ENCODE measurements around the gene TTC23L. TPM values are rescaled to one million over a fixed set of nuclear protein-coding genes. Genes with fewer than 3 reads are reported as not detected.

TTC23L gene
- total and polyA plus RNA-seq, 2 experiments from 2014 or later = 2.2 to 2.3 TPM

DNA sequence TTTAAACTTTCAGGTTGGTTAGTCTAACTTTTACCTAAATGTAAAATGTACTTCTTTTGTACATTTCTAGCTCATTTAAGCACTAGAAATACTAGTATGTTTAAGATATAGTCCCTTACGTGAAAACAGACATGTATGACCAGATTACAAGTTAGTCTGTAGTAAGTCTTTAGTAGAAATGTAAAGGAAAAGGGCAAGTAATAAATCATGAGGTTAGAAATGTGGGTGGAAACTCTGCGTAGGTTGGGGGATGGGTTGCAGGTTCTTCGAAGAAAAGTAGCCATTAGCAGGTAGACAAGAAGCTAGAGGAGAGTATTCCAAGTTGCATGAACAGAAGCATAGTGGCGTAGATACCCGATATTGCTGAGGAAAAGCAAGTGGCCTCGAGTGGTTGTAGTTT, 53.5 kb downstream of the TTC23L start:
- Histone ChIP-seq H3K4me3 (no peak overlapping the region), H3K4me2 (no peak overlapping the region), H3K79me2 (replicated peaks; ENCODE audit: insufficient read depth) (no peaks in the 10 kb centered on the region), H3K36me3 (ENCODE audit: insufficient read depth) (no peaks in the 10 kb centered on the region), H3K27me3 (ENCODE audit: insufficient read depth) (no peaks in the 10 kb centered on the region), H3K4me1 (ENCODE audit: insufficient read depth) (0 out of 2 replicates have a peak, but pooled peaks cover 4% of the 10 kb centered on the region), H3K27ac (ENCODE audit: low read depth) (no peak overlapping the region), H2AFZ (no peak overlapping the region), H4K20me1 (replicated peaks; ENCODE audit: insufficient read depth) (no peaks in the 10 kb centered on the region), H3F3A (replicated peaks; ENCODE audit: low read depth) (no peaks in the 10 kb centered on the region), H3K9me2 (ENCODE audit: insufficient read depth) (no peaks in the 10 kb centered on the region)
- Mint-ChIP-seq H3K4me3 (no peak overlapping the region), H3K36me3 (ENCODE audit: low read depth) (no peaks in the 10 kb centered on the region), H3K4me1 (peaks cover 6% of the 10 kb centered on the region), H3K27me3 (ENCODE audit: insufficient read depth, low read depth, poor library complexity) (no peaks in the 10 kb centered on the region), H3K27ac (no peak overlapping the region), H3K9me3 (no peaks in the 10 kb centered on the region)
- TF ChIP-seq, protein P1, sequence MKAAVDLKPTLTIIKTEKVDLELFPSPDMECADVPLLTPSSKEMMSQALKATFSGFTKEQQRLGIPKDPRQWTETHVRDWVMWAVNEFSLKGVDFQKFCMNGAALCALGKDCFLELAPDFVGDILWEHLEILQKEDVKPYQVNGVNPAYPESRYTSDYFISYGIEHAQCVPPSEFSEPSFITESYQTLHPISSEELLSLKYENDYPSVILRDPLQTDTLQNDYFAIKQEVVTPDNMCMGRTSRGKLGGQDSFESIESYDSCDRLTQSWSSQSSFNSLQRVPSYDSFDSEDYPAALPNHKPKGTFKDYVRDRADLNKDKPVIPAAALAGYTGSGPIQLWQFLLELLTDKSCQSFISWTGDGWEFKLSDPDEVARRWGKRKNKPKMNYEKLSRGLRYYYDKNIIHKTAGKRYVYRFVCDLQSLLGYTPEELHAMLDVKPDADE (IDR thresholded peaks at IDR 0.05) = no peak
- TF ChIP-seq, protein P2, sequence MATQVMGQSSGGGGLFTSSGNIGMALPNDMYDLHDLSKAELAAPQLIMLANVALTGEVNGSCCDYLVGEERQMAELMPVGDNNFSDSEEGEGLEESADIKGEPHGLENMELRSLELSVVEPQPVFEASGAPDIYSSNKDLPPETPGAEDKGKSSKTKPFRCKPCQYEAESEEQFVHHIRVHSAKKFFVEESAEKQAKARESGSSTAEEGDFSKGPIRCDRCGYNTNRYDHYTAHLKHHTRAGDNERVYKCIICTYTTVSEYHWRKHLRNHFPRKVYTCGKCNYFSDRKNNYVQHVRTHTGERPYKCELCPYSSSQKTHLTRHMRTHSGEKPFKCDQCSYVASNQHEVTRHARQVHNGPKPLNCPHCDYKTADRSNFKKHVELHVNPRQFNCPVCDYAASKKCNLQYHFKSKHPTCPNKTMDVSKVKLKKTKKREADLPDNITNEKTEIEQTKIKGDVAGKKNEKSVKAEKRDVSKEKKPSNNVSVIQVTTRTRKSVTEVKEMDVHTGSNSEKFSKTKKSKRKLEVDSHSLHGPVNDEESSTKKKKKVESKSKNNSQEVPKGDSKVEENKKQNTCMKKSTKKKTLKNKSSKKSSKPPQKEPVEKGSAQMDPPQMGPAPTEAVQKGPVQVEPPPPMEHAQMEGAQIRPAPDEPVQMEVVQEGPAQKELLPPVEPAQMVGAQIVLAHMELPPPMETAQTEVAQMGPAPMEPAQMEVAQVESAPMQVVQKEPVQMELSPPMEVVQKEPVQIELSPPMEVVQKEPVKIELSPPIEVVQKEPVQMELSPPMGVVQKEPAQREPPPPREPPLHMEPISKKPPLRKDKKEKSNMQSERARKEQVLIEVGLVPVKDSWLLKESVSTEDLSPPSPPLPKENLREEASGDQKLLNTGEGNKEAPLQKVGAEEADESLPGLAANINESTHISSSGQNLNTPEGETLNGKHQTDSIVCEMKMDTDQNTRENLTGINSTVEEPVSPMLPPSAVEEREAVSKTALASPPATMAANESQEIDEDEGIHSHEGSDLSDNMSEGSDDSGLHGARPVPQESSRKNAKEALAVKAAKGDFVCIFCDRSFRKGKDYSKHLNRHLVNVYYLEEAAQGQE (IDR thresholded peaks at IDR 0.05; ENCODE audit: unreplicated experiment) = no peak
- TF ChIP-seq STAT1 (IDR thresholded peaks at IDR 0.05; ENCODE audit: unreplicated experiment) (no peak), ZNF331 (CRISPR knock-in tag; IDR thresholded peaks at IDR 0.05; ENCODE audit: low read depth) (no peak), EZH2phosphoT487 (IDR thresholded peaks at IDR 0.05; ENCODE audit: unreplicated experiment) (no peak), POLR2AphosphoS5 (IDR thresholded peaks at IDR 0.05; ENCODE audit: low read depth) (no peak), NANOG (IDR thresholded peaks at IDR 0.05; ENCODE audit: borderline replicate concordance) (no peak), EZH2 (IDR thresholded peaks at IDR 0.05; ENCODE audit: low read depth, unreplicated experiment) (no peak)
- TF ChIP-seq, protein P3, sequence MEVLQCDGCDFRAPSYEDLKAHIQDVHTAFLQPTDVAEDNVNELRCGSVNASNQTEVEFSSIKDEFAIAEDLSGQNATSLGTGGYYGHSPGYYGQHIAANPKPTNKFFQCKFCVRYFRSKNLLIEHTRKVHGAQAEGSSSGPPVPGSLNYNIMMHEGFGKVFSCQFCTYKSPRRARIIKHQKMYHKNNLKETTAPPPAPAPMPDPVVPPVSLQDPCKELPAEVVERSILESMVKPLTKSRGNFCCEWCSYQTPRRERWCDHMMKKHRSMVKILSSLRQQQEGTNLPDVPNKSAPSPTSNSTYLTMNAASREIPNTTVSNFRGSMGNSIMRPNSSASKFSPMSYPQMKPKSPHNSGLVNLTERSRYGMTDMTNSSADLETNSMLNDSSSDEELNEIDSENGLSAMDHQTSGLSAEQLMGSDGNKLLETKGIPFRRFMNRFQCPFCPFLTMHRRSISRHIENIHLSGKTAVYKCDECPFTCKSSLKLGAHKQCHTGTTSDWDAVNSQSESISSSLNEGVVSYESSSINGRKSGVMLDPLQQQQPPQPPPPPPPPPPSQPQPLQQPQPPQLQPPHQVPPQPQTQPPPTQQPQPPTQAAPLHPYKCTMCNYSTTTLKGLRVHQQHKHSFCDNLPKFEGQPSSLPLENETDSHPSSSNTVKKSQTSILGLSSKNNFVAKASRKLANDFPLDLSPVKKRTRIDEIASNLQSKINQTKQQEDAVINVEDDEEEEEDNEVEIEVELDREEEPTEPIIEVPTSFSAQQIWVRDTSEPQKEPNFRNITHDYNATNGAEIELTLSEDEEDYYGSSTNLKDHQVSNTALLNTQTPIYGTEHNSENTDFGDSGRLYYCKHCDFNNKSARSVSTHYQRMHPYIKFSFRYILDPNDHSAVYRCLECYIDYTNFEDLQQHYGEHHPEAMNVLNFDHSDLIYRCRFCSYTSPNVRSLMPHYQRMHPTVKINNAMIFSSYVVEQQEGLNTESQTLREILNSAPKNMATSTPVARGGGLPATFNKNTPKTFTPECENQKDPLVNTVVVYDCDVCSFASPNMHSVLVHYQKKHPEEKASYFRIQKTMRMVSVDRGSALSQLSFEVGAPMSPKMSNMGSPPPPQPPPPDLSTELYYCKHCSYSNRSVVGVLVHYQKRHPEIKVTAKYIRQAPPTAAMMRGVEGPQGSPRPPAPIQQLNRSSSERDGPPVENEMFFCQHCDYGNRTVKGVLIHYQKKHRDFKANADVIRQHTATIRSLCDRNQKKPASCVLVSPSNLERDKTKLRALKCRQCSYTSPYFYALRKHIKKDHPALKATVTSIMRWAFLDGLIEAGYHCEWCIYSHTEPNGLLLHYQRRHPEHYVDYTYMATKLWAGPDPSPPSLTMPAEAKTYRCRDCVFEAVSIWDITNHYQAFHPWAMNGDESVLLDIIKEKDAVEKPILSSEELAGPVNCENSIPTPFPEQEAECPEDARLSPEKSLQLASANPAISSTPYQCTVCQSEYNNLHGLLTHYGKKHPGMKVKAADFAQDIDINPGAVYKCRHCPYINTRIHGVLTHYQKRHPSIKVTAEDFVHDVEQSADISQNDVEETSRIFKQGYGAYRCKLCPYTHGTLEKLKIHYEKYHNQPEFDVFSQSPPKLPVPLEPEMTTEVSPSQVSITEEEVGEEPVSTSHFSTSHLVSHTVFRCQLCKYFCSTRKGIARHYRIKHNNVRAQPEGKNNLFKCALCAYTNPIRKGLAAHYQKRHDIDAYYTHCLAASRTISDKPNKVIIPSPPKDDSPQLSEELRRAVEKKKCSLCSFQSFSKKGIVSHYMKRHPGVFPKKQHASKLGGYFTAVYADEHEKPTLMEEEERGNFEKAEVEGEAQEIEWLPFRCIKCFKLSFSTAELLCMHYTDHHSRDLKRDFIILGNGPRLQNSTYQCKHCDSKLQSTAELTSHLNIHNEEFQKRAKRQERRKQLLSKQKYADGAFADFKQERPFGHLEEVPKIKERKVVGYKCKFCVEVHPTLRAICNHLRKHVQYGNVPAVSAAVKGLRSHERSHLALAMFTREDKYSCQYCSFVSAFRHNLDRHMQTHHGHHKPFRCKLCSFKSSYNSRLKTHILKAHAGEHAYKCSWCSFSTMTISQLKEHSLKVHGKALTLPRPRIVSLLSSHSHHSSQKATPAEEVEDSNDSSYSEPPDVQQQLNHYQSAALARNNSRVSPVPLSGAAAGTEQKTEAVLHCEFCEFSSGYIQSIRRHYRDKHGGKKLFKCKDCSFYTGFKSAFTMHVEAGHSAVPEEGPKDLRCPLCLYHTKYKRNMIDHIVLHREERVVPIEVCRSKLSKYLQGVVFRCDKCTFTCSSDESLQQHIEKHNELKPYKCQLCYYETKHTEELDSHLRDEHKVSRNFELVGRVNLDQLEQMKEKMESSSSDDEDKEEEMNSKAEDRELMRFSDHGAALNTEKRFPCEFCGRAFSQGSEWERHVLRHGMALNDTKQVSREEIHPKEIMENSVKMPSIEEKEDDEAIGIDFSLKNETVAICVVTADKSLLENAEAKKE (CRISPR knock-in tag; IDR thresholded peaks at IDR 0.05) = no peak
- ATAC-seq (no peak), DNase-seq (ENCODE audit: low spot score) (no peak)
